IMR-90 (cell line): ENCODE data around the gene RAI14. TPM values are rescaled to one million over a fixed set of nuclear protein-coding genes. Genes with fewer than 3 reads are reported as not detected.

ENCODE experiments used
- ATAC-seq: fragments of 200-7000 bp; cut with Tn5 transposase; 2 replicates; pipeline ENCODE4 v1.9.1; 2020; ENCODE audit warnings: low read depth, mild to moderate bottlenecking, moderate library complexity
- BruUV-seq: library from RNA; stranded (reverse); fragments of 400-500 nt; replicated peaks from 2 replicates; lab custom pipeline; 2021; lab: Mats Ljungman, UMichigan
- CTCF ChIA-PET: fragments of 300-600 bp; formaldehyde crosslinking; extraction: SDS; loops from one replicate; lab custom pipeline; 2021; ENCODE audit warnings: antibody characterized with exemption; lab: Yijun Ruan, JAX
- POLR2A ChIA-PET: fragments of 300-600 bp; sonication (Branson Sonifier 250); formaldehyde crosslinking; loops from one replicate; lab custom pipeline; 2022; ENCODE audit warnings: antibody characterized with exemption; ENCODE audit not compliant: unreplicated experiment; lab: Charles Lee
- DNase-seq: peaks from one replicate; pipeline ENCODE4 v3.0.0; 2013
- H2AFZ ChIP-seq: replicated peaks from 2 replicates; pipeline ENCODE3; 2013; ENCODE audit warnings: low read length, mild to moderate bottlenecking; ENCODE audit not compliant: poor library complexity
- H2AK5ac ChIP-seq: 2 replicates; pipeline ENCODE4 v1.6.1; 2013; ENCODE audit warnings: low read depth, low read length, inconsistent platforms
- H2AK9ac ChIP-seq: replicated peaks from 2 replicates; pipeline ENCODE3; 2013; ENCODE audit warnings: mild to moderate bottlenecking, low read depth, low read length, moderate library complexity; ENCODE audit not compliant: poor library complexity
- H2BK120ac ChIP-seq: 2 replicates; pipeline ENCODE4 v1.6.1; 2013; ENCODE audit warnings: low read depth, low read length, inconsistent platforms
- H2BK15ac ChIP-seq: 3 replicates; pipeline ENCODE4 v1.6.1; 2013; ENCODE audit warnings: low read depth, low read length, inconsistent platforms
- H2BK20ac ChIP-seq: 2 replicates; pipeline ENCODE4 v1.6.1; 2013; ENCODE audit warnings: low read depth, mild to moderate bottlenecking, inconsistent platforms, low read length, moderate library complexity
- H2BK5ac ChIP-seq: 2 replicates; pipeline ENCODE4 v1.6.1; 2013; ENCODE audit warnings: mild to moderate bottlenecking, low read depth, low read length, inconsistent platforms; ENCODE audit not compliant: poor library complexity, severe bottlenecking
- H3K14ac ChIP-seq: replicated peaks from 2 replicates; pipeline ENCODE4 v1.6.1; 2013; ENCODE audit warnings: low read depth, low read length, inconsistent platforms
- H3K18ac ChIP-seq: 2 replicates; pipeline ENCODE4 v1.6.1; 2013; ENCODE audit warnings: low read depth, low read length, control low read depth
- H3K23ac ChIP-seq: 2 replicates; pipeline ENCODE4 v1.6.1; 2013; ENCODE audit warnings: low read depth, low read length, inconsistent platforms
- H3K27ac ChIP-seq: 2 replicates; pipeline ENCODE4 v1.5.1; 2013; ENCODE audit warnings: mild to moderate bottlenecking, control low read depth, low read length; ENCODE audit not compliant: insufficient read depth
- H3K27me3 ChIP-seq: 2 replicates; pipeline ENCODE4 v1.6.1; 2013; ENCODE audit warnings: low read length; ENCODE audit not compliant: control insufficient read depth, insufficient read depth
- H3K36me3 ChIP-seq: 2 replicates; pipeline ENCODE4 v1.6.1; 2013; ENCODE audit warnings: low read length, mixed read lengths; ENCODE audit not compliant: control insufficient read depth, insufficient read depth
- H3K4ac ChIP-seq: 2 replicates; pipeline ENCODE4 v1.6.1; 2013; ENCODE audit warnings: low read depth, low read length, inconsistent platforms
- H3K4me1 ChIP-seq: 2 replicates; pipeline ENCODE4 v1.6.1; 2013; ENCODE audit warnings: low read length, mixed read lengths; ENCODE audit not compliant: control insufficient read depth, insufficient read depth
- H3K4me2 ChIP-seq: 2 replicates; pipeline ENCODE4 v1.6.1; 2013; ENCODE audit warnings: low read depth, mild to moderate bottlenecking, control low read depth, low read length, moderate library complexity
- H3K4me3 ChIP-seq: 2 replicates; pipeline ENCODE4 v1.5.1; 2013; ENCODE audit warnings: low read depth, mild to moderate bottlenecking, control low read depth, low read length, moderate library complexity; ENCODE audit not compliant: insufficient read depth
- H3K56ac ChIP-seq: 2 replicates; pipeline ENCODE4 v1.6.1; 2013; ENCODE audit warnings: low read length, inconsistent platforms; ENCODE audit not compliant: insufficient read depth; ENCODE audit errors: extremely low read depth
- H3K79me1 ChIP-seq, 2 experiments: 2 replicates each; pipeline ENCODE4 v1.6.1; 2013; ENCODE audit warnings: low read length in 2 of 2, inconsistent platforms in 1 of 2, low read depth in 1 of 2
- H3K9ac ChIP-seq: 2 replicates; pipeline ENCODE4 v1.6.1; 2013; ENCODE audit warnings: low read depth, low read length, control low read depth
- H3K9me1 ChIP-seq: 2 replicates; pipeline ENCODE4 v1.6.1; 2013; ENCODE audit warnings: low read length, inconsistent platforms; ENCODE audit not compliant: insufficient read depth
- H3K9me3 ChIP-seq: 2 replicates; pipeline ENCODE4 v1.6.1; 2013; ENCODE audit warnings: low read length; ENCODE audit not compliant: control insufficient read depth, insufficient read depth
- H4K20me1 ChIP-seq: 2 replicates; pipeline ENCODE4 v1.6.1; 2013; ENCODE audit warnings: low read length, inconsistent platforms; ENCODE audit not compliant: insufficient read depth
- H4K5ac ChIP-seq: 2 replicates; pipeline ENCODE4 v1.6.1; 2013; ENCODE audit warnings: mild to moderate bottlenecking, low read depth, low read length, control low read depth
- H4K8ac ChIP-seq, 2 experiments: 2 replicates each; pipeline ENCODE4 v1.6.1; 2013; ENCODE audit warnings: low read depth in 2 of 2, low read length in 2 of 2, control low read depth in 1 of 2, inconsistent platforms in 1 of 2
- H4K91ac ChIP-seq: 2 replicates; pipeline ENCODE4 v1.6.1; 2013; ENCODE audit warnings: low read depth, low read length, inconsistent platforms; ENCODE audit not compliant: insufficient read depth
- CEBPB ChIP-seq: IDR thresholded peaks from 2 replicates; pipeline ENCODE4 v1.6.1; 2012; ENCODE audit warnings: low read depth, low read length, improper control_type of control experiment
- CHD1 ChIP-seq: IDR thresholded peaks from 2 replicates; pipeline ENCODE4 v1.6.1; 2012; ENCODE audit warnings: low read depth, low read length, improper control_type of control experiment
- CTCF ChIP-seq: conservative IDR thresholded peaks from 2 replicates; pipeline ENCODE4 v1.5.1; 2012; ENCODE audit warnings: mild to moderate bottlenecking, low read depth, low read length, improper control_type of control experiment
- ELK1 ChIP-seq: fragments of 150-350 bp; IDR thresholded peaks from 2 replicates; pipeline ENCODE4 v1.6.1; 2016; ENCODE audit warnings: low read depth, mild to moderate bottlenecking, low read length, moderate library complexity, borderline replicate concordance
- FOS ChIP-seq: fragments of 150-350 bp; IDR thresholded peaks from 2 replicates; pipeline ENCODE4 v1.6.1; 2016; ENCODE audit warnings: low read depth, low read length
- MAFK ChIP-seq: IDR thresholded peaks from 2 replicates; pipeline ENCODE4 v1.6.1; 2012; ENCODE audit warnings: low read depth, low read length, improper control_type of control experiment
- RAD21 ChIP-seq: IDR thresholded peaks from 2 replicates; pipeline ENCODE4 v1.6.1; 2012; ENCODE audit warnings: low read length, improper control_type of control experiment
- RCOR1 ChIP-seq: IDR thresholded peaks from 2 replicates; pipeline ENCODE4 v1.6.1; 2012; ENCODE audit warnings: mild to moderate bottlenecking, low read length, improper control_type of control experiment; ENCODE audit not compliant: insufficient replicate concordance
- RFX5 ChIP-seq: IDR thresholded peaks from 2 replicates; pipeline ENCODE4 v1.8.0; 2012; ENCODE audit warnings: low read depth, mild to moderate bottlenecking, low read length, moderate library complexity
- SMC3 ChIP-seq: fragments of 150-350 bp; IDR thresholded peaks from 2 replicates; pipeline ENCODE4 v1.6.1; 2016; ENCODE audit warnings: low read depth, mild to moderate bottlenecking, antibody characterized with exemption, low read length, moderate library complexity
- whole genome bisulfite sequencing, 2 experiments: methylation state at CpG; one replicate each; pipeline versions ENCODE4 v1.1.5 to v1.1.7; 2013; ENCODE audit warnings: missing lambda C conversion rate in 2 of 2; ENCODE audit not compliant: insufficient read length in 1 of 2; ENCODE audit errors: extremely low coverage in 2 of 2; 5-methylcytosine and 5-hydroxymethylcytosine counted together
- dilution Hi-C: fragments of 300-500 bp; cut with HindIII; formaldehyde crosslinking; loops from one replicate; pipeline ENCODE4 v1.14.3; 2018; ENCODE audit warnings: low sequenced_read_pairs; ENCODE audit not compliant: unreplicated experiment
- in situ Hi-C: fragments of 300-500 bp; cut with MboI; formaldehyde crosslinking; loops from 3 replicates; pipeline ENCODE4 v1.14.3; 2019; ENCODE audit warnings: low sequenced_read_pairs, inconsistent platforms, mixed read lengths
- intact Hi-C: fragments of 100-400 bp; cut with micrococcal nuclease; formaldehyde crosslinking; loops from 2 replicates; pipeline ENCODE4 v1.10.0; 2022
- polyA plus RNA-seq, 3 experiments: library from polyadenylated mRNA; depleted of rRNA; stranded (reverse); fragments of >200 nt; gene quantifications; 2 replicates each; pipeline ENCODE4 v1.2.3, GENCODE V29; 2012; ENCODE audit warnings: low replicate concordance in 1 of 3
- total RNA-seq: library from RNA; depleted of rRNA; stranded (reverse); fragments of >200 nt; gene quantifications from 2 replicates; pipeline ENCODE4 v1.2.3, GENCODE V29; 2012

RAI14 gene
- total and polyA plus RNA-seq, 2 of the 4 experiments (the other 2 are of a cell fraction): 221 to 267 TPM

- Histone ChIP-seq H3K4me1 (no peaks in the 10 kb centered on the region), H3K27me3 (no peaks in the 10 kb centered on the region), H2BK120ac (no peak overlapping the region), H3K23ac (no peak overlapping the region), H3K27ac (no peak overlapping the region), H4K5ac (no peak overlapping the region; the same call in 1 of the 2 replicates), H3K4me2 (no peak overlapping the region), H3K14ac (no peak overlapping the region), H3K18ac (no peak overlapping the region), H4K20me1 (peaks cover 7% of the 10 kb centered on the region; the same call in 1 of the 2 replicates), H3K56ac (no peak overlapping the region), H3K9ac (no peak overlapping the region), H2BK5ac (no peak overlapping the region), H4K8ac (no peak overlapping the region), H3K4me3 (no peak overlapping the region), H3K9me1 (no peaks in the 10 kb centered on the region), H2BK20ac (no peak overlapping the region), H2BK15ac (no peak overlapping the region), H4K91ac (no peak overlapping the region), H3K4ac (no peak overlapping the region), H3K9me3 (peaks cover 2% of the 10 kb centered on the region), H2AK9ac (no peak overlapping the region), H3K79me1 (peaks cover 38 to 53% of the 10 kb centered on the region in 2 experiments), H2AK5ac (no peak overlapping the region), H2AFZ (no peak overlapping the region), H3K36me3 (peaks cover 64% of the 10 kb centered on the region)
- intact Hi-C loops (no loop called here), dilution Hi-C loops (no loop called here), in situ Hi-C loops (no loop called here)
- TF ChIP-seq RCOR1 (no peak), RFX5 (no peak), MAFK (no peak), RAD21 (no peak), CHD1 (no peak), CEBPB (no peak), FOS (no peak), SMC3 (no peak), ELK1 (no peak), CTCF (no peak)
- no peak for ATAC-seq
- CTCF ChIA-PET: no interaction called here
- POLR2A ChIA-PET: no interaction called here
- WGBS, 2 experiments: 96% methylated on average over 7 of the region's 8 CpGs; no CpG with 5 or more reads in 1 of the 2 experiments
- DNase-seq: no peak
- no TSS peak for BruUV-seq
Observed at GRCh38 chr5:34822956-34823715, 167.0 kb downstream of the RAI14 start.
